ELF-1 (cell line): ENCODE results near the gene DYNC2I2.
"Not testable (repeated sequence)": the region's sequence is repeated elsewhere in the genome, so short reads cannot be mapped to it uniquely, and the experiment has no call there.

Source experiments
- DNase-seq: peaks from one replicate; pipeline ENCODE4 v3.0.0-alpha.2; 2016; ENCODE audit warnings: low read depth, low spot score

The DYNC2I2 gene

GRCh38 chr9:128685636-128686489, 29.2 kb upstream of the DYNC2I2 start:
- peak; percentile 10 for DNase-seq

GRCh38 chr9:128684325-128685199, 27.9 kb upstream of the DYNC2I2 start:
- DNase-seq, result peak; percentile 91

DNA sequence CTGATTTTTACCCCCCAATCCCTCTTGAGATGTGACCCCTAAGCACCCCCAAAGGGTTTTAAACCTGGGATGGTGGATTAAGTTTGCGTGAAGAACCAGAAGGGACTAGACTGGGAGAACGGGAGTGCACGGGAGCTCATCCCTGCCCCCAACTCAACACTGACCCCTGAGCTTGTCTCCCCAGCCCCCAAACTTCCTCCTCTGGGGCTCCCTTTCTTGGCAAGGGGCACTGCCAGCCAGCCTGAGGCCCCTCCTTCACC, 27.3 kb upstream of the DYNC2I2 start:
- no peak for DNase-seq

DNA sequence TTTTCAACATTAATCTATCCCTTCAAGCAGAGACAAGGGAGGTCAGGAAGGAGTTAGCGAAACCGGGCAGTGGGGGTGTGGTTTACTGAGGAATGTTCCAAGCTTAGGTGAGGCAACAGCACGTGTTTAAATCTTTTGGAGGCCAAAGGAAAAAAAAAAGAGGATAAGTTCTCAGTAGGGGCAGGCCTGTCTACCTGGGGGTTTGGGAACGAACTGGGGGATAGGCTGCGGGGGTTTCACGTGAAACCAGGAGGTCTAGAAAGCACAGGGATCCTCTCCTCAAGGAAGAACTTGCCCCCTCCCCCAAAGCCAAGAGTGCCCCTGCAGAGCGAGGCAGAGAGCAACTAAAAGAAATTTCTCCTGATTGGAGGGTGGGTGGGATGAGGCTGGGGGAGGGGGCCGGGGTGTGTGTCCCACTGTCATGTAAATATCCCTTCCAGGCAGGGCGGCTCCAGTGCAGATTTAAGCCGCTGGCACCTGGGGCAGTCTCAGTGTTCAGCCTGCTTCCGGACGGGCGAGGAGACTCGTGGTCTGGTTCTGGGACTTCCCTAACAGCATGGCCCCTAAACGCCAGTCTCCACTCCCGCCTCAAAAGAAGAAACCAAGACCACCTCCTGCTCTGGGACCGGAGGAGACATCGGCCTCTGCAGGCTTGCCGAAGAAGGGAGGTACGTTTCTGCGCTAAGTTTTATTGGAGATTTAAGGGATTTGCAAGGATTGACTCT, 26.9 kb upstream of the DYNC2I2 start:
- DNase-seq, result peak; percentile 96

GRCh38 chr9:128677794-128678193, 21.1 kb upstream of the DYNC2I2 start:
- DNase-seq, result no peak

DNA sequence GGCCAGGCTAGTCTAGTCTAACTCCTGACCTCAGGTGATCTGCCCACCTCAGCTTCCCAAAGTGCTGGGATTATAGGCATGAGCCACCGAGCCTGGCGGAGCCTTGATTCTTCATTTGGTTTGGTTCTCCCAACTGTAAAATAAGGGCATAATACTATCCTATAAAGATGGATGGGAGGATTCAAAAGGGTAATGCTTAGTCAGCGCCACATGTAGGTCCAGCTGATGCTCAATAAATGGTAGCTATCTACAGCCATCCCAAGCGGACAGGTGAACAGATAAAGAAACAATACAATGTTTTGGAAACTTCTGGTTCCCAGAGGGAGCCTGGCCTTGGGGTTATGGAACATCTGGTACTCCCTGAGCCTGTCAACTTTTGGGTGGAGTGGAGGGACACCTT, 18.7 kb upstream of the DYNC2I2 start:
- DNase-seq, result no peak

- DNase-seq, result no peak
These were observed 13.1 kb upstream of the DYNC2I2 start for GRCh38 chr9:128669786-128670185.

GRCh38 chr9:128666481-128666941, 9.9 kb upstream of the DYNC2I2 start:
- not testable (repeated sequence) for DNase-seq

DNA sequence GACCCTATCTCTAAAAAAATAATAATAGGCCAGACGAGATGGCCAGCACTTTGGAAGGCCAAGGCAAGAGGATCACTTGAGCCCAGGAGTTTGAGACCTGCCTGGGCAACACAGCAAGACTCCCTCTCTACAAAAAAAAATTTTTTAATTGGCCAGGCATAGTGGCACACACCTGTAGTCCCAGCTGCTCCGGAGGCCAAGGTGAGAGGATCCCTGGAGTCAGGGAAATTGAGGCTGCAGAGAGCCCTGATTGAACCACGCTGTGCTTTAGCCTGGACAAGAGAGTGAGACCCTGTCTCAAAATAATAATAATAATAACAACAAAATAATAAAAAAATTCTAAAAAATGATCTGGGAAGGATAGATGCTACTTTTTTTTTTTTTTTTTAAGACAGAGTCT, 1.1 kb upstream of the DYNC2I2 start:
- DNase-seq, result no peak

- no peak for DNase-seq
These were observed 677 bp upstream of the DYNC2I2 start for GRCh38 chr9:128657344-128657704.

DNA sequence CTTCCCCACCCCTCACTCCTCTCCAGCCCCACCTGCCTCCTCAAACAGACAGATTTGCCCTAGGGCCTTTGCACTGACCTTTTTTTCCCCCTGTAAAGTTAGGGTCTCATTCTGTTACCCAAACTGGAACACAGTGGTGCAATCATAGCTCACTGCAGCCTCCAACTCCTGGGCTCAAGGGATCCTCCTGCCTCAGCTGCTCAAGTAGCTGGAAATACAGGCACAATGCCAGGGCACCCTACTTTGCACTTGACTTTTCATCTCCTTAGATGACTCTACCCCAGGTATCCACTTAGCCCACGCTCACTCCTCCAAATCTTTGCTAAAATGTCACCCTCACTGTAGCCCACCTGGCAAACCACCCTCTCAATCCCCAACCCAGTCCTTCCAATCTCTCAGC, 2.2 kb downstream of the DYNC2I2 start:
- no peak for DNase-seq

DNA sequence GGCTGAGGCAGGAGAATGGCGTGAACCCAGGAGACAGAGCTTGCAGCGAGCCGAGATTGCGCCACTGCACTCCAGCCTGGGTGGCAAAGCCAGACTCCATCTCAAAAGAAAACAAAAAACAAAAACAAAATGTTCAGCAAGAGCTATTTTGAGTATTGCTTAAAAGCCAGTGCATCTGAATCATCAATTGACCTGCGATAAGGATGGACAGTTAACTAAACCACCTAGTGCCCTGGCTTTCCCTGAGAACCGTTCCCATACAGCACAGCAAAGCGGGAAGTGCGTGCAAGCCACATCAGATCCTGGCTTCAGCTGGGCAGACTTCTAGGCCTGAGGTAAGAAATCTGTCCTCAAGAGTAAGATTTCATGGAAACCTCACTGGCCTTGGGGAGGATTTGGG, 2.7 kb downstream of the DYNC2I2 start:
- no peak for DNase-seq

DNA sequence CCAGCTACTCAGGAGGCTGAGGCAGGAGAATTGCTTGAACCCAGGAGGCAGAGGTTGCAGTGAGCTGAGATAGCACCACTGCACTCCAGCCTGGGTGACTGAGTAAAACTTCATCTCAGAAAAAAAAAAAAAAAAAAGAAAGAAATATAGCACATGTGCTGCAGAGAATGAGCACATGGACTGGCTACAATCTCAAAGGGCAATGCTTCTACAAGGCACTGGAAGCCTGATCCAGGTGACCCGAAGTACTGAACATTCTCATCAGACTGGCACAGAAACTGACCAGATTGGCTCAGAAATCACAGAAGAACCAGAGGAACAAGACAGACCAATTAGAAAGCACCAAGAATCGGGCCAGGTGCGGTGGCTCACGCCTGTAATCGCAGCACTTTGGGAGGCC, 4.8 kb downstream of the DYNC2I2 start:
- DNase-seq, result no peak

DNA sequence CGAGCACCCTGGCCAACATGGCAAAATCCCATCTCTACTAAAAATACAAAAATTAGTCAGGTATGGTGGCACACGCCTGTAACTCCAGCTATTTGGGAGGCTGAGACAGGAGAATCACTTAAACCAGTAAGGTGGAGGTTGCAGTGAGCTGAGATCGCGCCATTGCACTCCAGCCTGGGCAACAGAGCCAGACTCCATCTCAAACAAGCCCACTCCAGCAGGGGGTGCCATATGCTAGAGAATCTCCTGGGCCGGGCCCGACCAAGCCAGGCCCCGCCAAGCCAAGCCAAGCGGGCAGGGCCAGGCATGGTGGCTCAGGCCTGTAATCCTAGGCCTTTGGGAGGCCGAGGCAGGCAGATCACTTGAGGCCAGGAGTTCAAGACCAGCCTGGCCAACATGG, 8.4 kb downstream of the DYNC2I2 start:
- peak; percentile 73 for DNase-seq

- no peak for DNase-seq
These were observed 12.9 kb downstream of the DYNC2I2 start for GRCh38 chr9:128643519-128644300.

GRCh38 chr9:128642675-128643245, 13.9 kb downstream of the DYNC2I2 start:
- no peak for DNase-seq

- no peak for DNase-seq
These were observed 16.0 kb downstream of the DYNC2I2 start for GRCh38 chr9:128640603-128641002.

DNA sequence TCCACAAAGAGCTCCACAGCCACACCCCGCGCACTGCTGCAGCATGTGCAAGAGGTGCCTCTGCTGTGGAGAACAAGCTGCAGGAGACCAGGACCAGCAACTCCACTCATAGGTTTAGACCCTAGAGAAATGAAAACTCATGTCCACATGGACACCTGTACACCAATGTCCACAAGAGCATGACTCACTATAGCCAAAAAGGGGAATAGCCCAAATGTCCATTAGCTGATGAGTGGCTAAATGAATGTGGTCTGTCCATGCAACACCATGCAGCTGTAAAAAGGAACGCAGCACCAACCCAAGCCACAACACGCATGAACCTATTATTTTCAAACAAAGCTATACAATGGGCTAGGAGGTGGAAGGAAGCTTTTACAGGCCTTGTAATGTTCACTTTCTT, 18.1 kb downstream of the DYNC2I2 start:
- no peak for DNase-seq

- DNase-seq, result no peak
These were observed 19.0 kb downstream of the DYNC2I2 start for GRCh38 chr9:128637656-128638055.

GRCh38 chr9:128636556-128637530, 19.8 kb downstream of the DYNC2I2 start:
- DNase-seq, result no peak
